ENCODE data around the gene SBF2. TPM values are rescaled to one million over a fixed set of nuclear protein-coding genes. Genes with fewer than 3 reads are reported as not detected.

Gene SBF2
- total RNA-seq, 1 experiment from 2014 or later = 30.2 TPM

GRCh38 chr11:10113852-10114251, 180.2 kb downstream of the SBF2 start:
- TF ChIP-seq CTCF (conservative IDR thresholded peaks at IDR 0.05) = no peak
- H4K20me1 ChIP-seq (ENCODE audit: control insufficient read depth, insufficient read depth, insufficient read length) = no peaks in the 10 kb centered on the region
- H3K4me1 ChIP-seq (ENCODE audit: insufficient read depth, low read length) = no peaks in the 10 kb centered on the region; the same call in 1 of the 2 replicates
- no peak overlapping the region for H2BK12ac ChIP-seq (ENCODE audit: insufficient read length, low read depth, low read length)
- no peak overlapping the region for H4K8ac ChIP-seq (replicated peaks; ENCODE audit: insufficient read length, low read depth, low read length)
- no peak overlapping the region for H2AFZ ChIP-seq (ENCODE audit: low read length)
- H2BK20ac ChIP-seq (ENCODE audit: low read depth, low read length, poor library complexity, severe bottlenecking) = no peak overlapping the region
- no peak overlapping the region for H3K27ac ChIP-seq (ENCODE audit: insufficient read length, low read depth, low read length)
- H3K23ac ChIP-seq (ENCODE audit: insufficient read length, low read depth, low read length) = no peak overlapping the region
- H3K56ac ChIP-seq (ENCODE audit: insufficient read length, low read depth, low read length) = no peak overlapping the region
- no peak overlapping the region for H3K9ac ChIP-seq (ENCODE audit: extremely low read depth, insufficient read length, low read length)
- no peak overlapping the region for H2AK5ac ChIP-seq (ENCODE audit: insufficient read length, low read length)
- no peaks in the 10 kb centered on the region for H3K79me1 ChIP-seq (ENCODE audit: insufficient read depth, low read depth, low read length, poor library complexity, severe bottlenecking)
- DNase-seq = no peak
- H3K9me3 ChIP-seq (ENCODE audit: control insufficient read depth, low read depth, low read length) = no peaks in the 10 kb centered on the region
- H3K4me2 ChIP-seq (ENCODE audit: insufficient read depth, insufficient read length, low read length) = no peak overlapping the region
- H3K23me2 ChIP-seq (ENCODE audit: insufficient read length, low read depth, low read length, poor library complexity, severe bottlenecking) = no peaks in the 10 kb centered on the region
- no peaks in the 10 kb centered on the region for H3K27me3 ChIP-seq (ENCODE audit: insufficient read depth, low read length)
- H3T11ph ChIP-seq (ENCODE audit: low read length) = no peak overlapping the region
- H3K27me3 Mint-ChIP-seq (ENCODE audit: low read depth) = no peaks in the 10 kb centered on the region
- H2BK5ac ChIP-seq (ENCODE audit: insufficient read length, low read length) = no peak overlapping the region
- peaks cover 9 to 11% of the 10 kb centered on the region in 2 experiments; a peak in 4 of 5 replicates for H3K9me3 Mint-ChIP-seq
- peaks cover 13 to 15% of the 10 kb centered on the region in 2 experiments for H3K4me1 Mint-ChIP-seq
- no peak overlapping the region for H4K5ac ChIP-seq (ENCODE audit: insufficient read length, low read depth, low read length)
- no peak overlapping the region for H3K18ac ChIP-seq (ENCODE audit: insufficient read length, low read depth, low read length)
- H3K27ac Mint-ChIP-seq = no peak overlapping the region
- no peak overlapping the region for H2BK120ac ChIP-seq (ENCODE audit: low read depth, low read length, poor library complexity, severe bottlenecking)
- no peak overlapping the region for H3K14ac ChIP-seq (ENCODE audit: insufficient read depth, low read length)
- H3K79me2 ChIP-seq (ENCODE audit: insufficient read depth, low read length) = no peaks in the 10 kb centered on the region
- no peak overlapping the region for H4K91ac ChIP-seq (ENCODE audit: insufficient read length, low read depth, low read length)
- H2BK15ac ChIP-seq (ENCODE audit: low read depth, low read length) = no peak overlapping the region
- no peak overlapping the region for H3K4ac ChIP-seq (ENCODE audit: low read depth, low read length)
- no peak overlapping the region for H3K4me3 Mint-ChIP-seq
- H3K36me3 Mint-ChIP-seq (ENCODE audit: insufficient read depth in 1 of 3, low read depth in 3 of 3) = peaks cover 5 to 15% (median 10%) of the 10 kb centered on the region in 3 experiments; a peak in 6 of 7 replicates

Measured in H9 (cell line).